Stromal cell of bone marrow (primary cell): ENCODE results near the gene PPP1CA.
"Not testable (repeated sequence)": the region's sequence is repeated elsewhere in the genome, so short reads cannot be mapped to it uniquely, and the experiment has no call there.

Source experiments
- DNase-seq: peaks from one replicate; pipeline ENCODE4 v3.0.0-alpha.2; 2012; ENCODE audit warnings: low read depth

Gene PPP1CA

GRCh38 chr11:67416416-67417335 is 15.0 kb upstream of the PPP1CA start:
- no peak for DNase-seq

- DNase-seq = no peak
Observed at GRCh38 chr11:67415501-67416304, 14.0 kb upstream of the PPP1CA start, which contains the start of gene CARNS1. TSS of gene CARNS1 (plus strand) at chr11:67415678. CDS start at chr11:67416200, 522 bp downstream.

GRCh38 chr11:67413266-67413849 is 11.7 kb upstream of the PPP1CA start:
- DNase-seq = no peak

- DNase-seq = no peak
Observed at GRCh38 chr11:67412495-67413179, 11.0 kb upstream of the PPP1CA start.

- no peak for DNase-seq
Observed at GRCh38 chr11:67411785-67412152, 10.1 kb upstream of the PPP1CA start.

GRCh38 chr11:67410984-67411784 is 9.5 kb upstream of the PPP1CA start:
- DNase-seq = no peak

- no peak for DNase-seq
Observed at GRCh38 chr11:67410369-67410831, 8.7 kb upstream of the PPP1CA start.

- DNase-seq = no peak
Observed at GRCh38 chr11:67409781-67410368, 8.2 kb upstream of the PPP1CA start.

GRCh38 chr11:67409261-67409666 is 7.6 kb upstream of the PPP1CA start:
- DNase-seq = no peak

- no peak for DNase-seq
Observed at GRCh38 chr11:67408437-67409200, 7.0 kb upstream of the PPP1CA start.

- no peak for DNase-seq
Observed at GRCh38 chr11:67407688-67408163, 6.1 kb upstream of the PPP1CA start.

GRCh38 chr11:67406969-67407687 is 5.5 kb upstream of the PPP1CA start:
- no peak for DNase-seq

- no peak for DNase-seq
Observed at GRCh38 chr11:67406420-67406968, 4.8 kb upstream of the PPP1CA start.

GRCh38 chr11:67405688-67406339 is 4.2 kb upstream of the PPP1CA start:
- DNase-seq = no peak

- DNase-seq = no peak
Observed at GRCh38 chr11:67405196-67405567, 3.5 kb upstream of the PPP1CA start.

- DNase-seq = no peak
Observed at GRCh38 chr11:67404515-67405195, 3.0 kb upstream of the PPP1CA start.

GRCh38 chr11:67403085-67403484 is 1.4 kb upstream of the PPP1CA start:
- DNase-seq = not testable (repeated sequence)
